ENCODE results near the gene PHF19. TPM values are rescaled to one million over a fixed set of nuclear protein-coding genes. Genes with fewer than 3 reads are reported as not detected.
A peak's percentile ranks its signal among the peaks of the same experiment; 100 is the strongest.

The PHF19 gene
- 132 and 144 TPM in 2 replicates for total RNA-seq

- intact Hi-C loops (cut with micrococcal nuclease) = loop anchor here (1.0 to 2.0 kb wide), 8 partner anchors 9 to 198 kb away; partner anchors contain the start of genes CNTRL and TRAF1
- H3K36me3 Mint-ChIP-seq (ENCODE audit: low read depth) = peaks cover 58% of the 10 kb centered on the region
- peak within 1 kb of the TSS; percentile 97 for H3K27ac Mint-ChIP-seq
- H3K4me3 Mint-ChIP-seq = peak within 1 kb of the TSS; percentile 97
- peak; percentile 86 for DNase-seq
- H3K27me3 Mint-ChIP-seq = no peaks in the 10 kb centered on the region
- H3K4me1 Mint-ChIP-seq = peaks cover 77% of the 10 kb centered on the region
- H3K9me3 Mint-ChIP-seq = no peaks in the 10 kb centered on the region
Observed at GRCh38 chr9:120876842-120877240, at the start of gene PHF19. Gene PHF19, minus strand, starts transcription at chr9:120877188. Its CDS starts 2,447 bp downstream, at chr9:120874741.

- no peaks in the 10 kb centered on the region for H3K9me3 Mint-ChIP-seq
- H3K36me3 Mint-ChIP-seq (ENCODE audit: low read depth) = peaks cover 47% of the 10 kb centered on the region
- DNase-seq = peak; percentile 82
- H3K27me3 Mint-ChIP-seq = no peaks in the 10 kb centered on the region
- peaks cover 76% of the 10 kb centered on the region for H3K4me1 Mint-ChIP-seq
- intact Hi-C loops (cut with micrococcal nuclease) = loop anchor here (1.0 to 2.0 kb wide), 8 partner anchors 16 to 274 kb away; partner anchors contain the start of genes CNTRL and RAB14
- peak within 1 kb of the TSS; percentile 96 for H3K27ac Mint-ChIP-seq
- H3K4me3 Mint-ChIP-seq = peak within 1 kb of the TSS; percentile 93
Observed at GRCh38 chr9:120926397-120926928, 49.5 kb upstream of the PHF19 start, which contains the start of gene TRAF1. Gene TRAF1, minus strand, starts transcription at chr9:120926796. Its CDS starts 721 bp downstream, at chr9:120926075.

- Mint-ChIP-seq H3K36me3 (ENCODE audit: low read depth) (peaks cover 53% of the 10 kb centered on the region), H3K4me1 (peaks cover 77% of the 10 kb centered on the region), H3K27me3 (no peaks in the 10 kb centered on the region), H3K27ac (peak overlapping the region; percentile 96), H3K4me3 (peak overlapping the region; percentile 93), H3K9me3 (no peaks in the 10 kb centered on the region)
- intact Hi-C loops (cut with micrococcal nuclease) = loop anchor here (1.0 to 2.0 kb wide), 10 partner anchors 9 to 275 kb away; partner anchors contain the start of genes CNTRL and RAB14
- peak; percentile 92 for DNase-seq
Observed at GRCh38 chr9:120925535-120926396, 48.8 kb upstream of the PHF19 start.

GRCh38 chr9:120924698-120925534 lies 47.9 kb upstream of the PHF19 start:
- Mint-ChIP-seq H3K36me3 (ENCODE audit: low read depth) (peaks cover 62% of the 10 kb centered on the region), H3K9me3 (no peaks in the 10 kb centered on the region), H3K27ac (peak overlapping the region; percentile 96), H3K4me3 (peak overlapping the region; percentile 93), H3K27me3 (no peaks in the 10 kb centered on the region), H3K4me1 (peaks cover 78% of the 10 kb centered on the region)
- peak; percentile 77 for DNase-seq
- intact Hi-C loops (cut with micrococcal nuclease) = loop anchor here (1.0 kb wide), 2 partner anchors 9 to 11 kb away; no protein-coding TSS in a partner anchor

- H3K36me3 Mint-ChIP-seq (ENCODE audit: low read depth) = peaks cover 73% of the 10 kb centered on the region
- H3K9me3 Mint-ChIP-seq = no peaks in the 10 kb centered on the region
- intact Hi-C loops (cut with micrococcal nuclease) = no loop called here
- peak overlapping the region; percentile 96 for H3K27ac Mint-ChIP-seq
- peak overlapping the region; percentile 93 for H3K4me3 Mint-ChIP-seq
- no peak for DNase-seq
- peaks cover 78% of the 10 kb centered on the region for H3K4me1 Mint-ChIP-seq
- no peaks in the 10 kb centered on the region for H3K27me3 Mint-ChIP-seq
Observed at GRCh38 chr9:120923620-120924328, 46.8 kb upstream of the PHF19 start.

- Mint-ChIP-seq H3K9me3 (no peaks in the 10 kb centered on the region), H3K36me3 (ENCODE audit: low read depth) (peaks cover 83% of the 10 kb centered on the region), H3K27me3 (no peaks in the 10 kb centered on the region), H3K4me1 (peaks cover 77% of the 10 kb centered on the region), H3K27ac (peak overlapping the region; percentile 96), H3K4me3 (peak overlapping the region; percentile 93)
- DNase-seq = no peak
- intact Hi-C loops (cut with micrococcal nuclease) = no loop called here
Observed at GRCh38 chr9:120922404-120923195, 45.6 kb upstream of the PHF19 start.

GRCh38 chr9:120921661-120922181 lies 44.7 kb upstream of the PHF19 start:
- H3K27me3 Mint-ChIP-seq = no peaks in the 10 kb centered on the region
- peaks cover 77% of the 10 kb centered on the region for H3K4me1 Mint-ChIP-seq
- peak overlapping the region; percentile 93 for H3K4me3 Mint-ChIP-seq
- no peak for DNase-seq
- H3K9me3 Mint-ChIP-seq = no peaks in the 10 kb centered on the region
- peaks cover 92% of the 10 kb centered on the region for H3K36me3 Mint-ChIP-seq (ENCODE audit: low read depth)
- intact Hi-C loops (cut with micrococcal nuclease) = loop anchor here (2.0 kb wide), 1 partner anchor 13 kb away; no protein-coding TSS in a partner anchor
- H3K27ac Mint-ChIP-seq = peak overlapping the region; percentile 96

- no peaks in the 10 kb centered on the region for H3K9me3 Mint-ChIP-seq
- peaks cover 95% of the 10 kb centered on the region for H3K36me3 Mint-ChIP-seq (ENCODE audit: low read depth)
- intact Hi-C loops (cut with micrococcal nuclease) = loop anchor here (2.0 kb wide), 1 partner anchor 14 kb away; no protein-coding TSS in a partner anchor
- peak overlapping the region; percentile 93 for H3K4me3 Mint-ChIP-seq
- H3K27me3 Mint-ChIP-seq = no peaks in the 10 kb centered on the region
- peak overlapping the region; percentile 96 for H3K27ac Mint-ChIP-seq
- H3K4me1 Mint-ChIP-seq = peaks cover 73% of the 10 kb centered on the region
- DNase-seq = no peak
Observed at GRCh38 chr9:120920806-120921178, 43.8 kb upstream of the PHF19 start.

- peaks cover 73% of the 10 kb centered on the region for H3K4me1 Mint-ChIP-seq
- no peaks in the 10 kb centered on the region for H3K27me3 Mint-ChIP-seq
- H3K27ac Mint-ChIP-seq = peak overlapping the region; percentile 96
- DNase-seq = no peak
- intact Hi-C loops (cut with micrococcal nuclease) = loop anchor here (2.0 kb wide), 1 partner anchor 15 kb away; no protein-coding TSS in a partner anchor
- no peaks in the 10 kb centered on the region for H3K9me3 Mint-ChIP-seq
- H3K36me3 Mint-ChIP-seq (ENCODE audit: low read depth) = peaks cover 94% of the 10 kb centered on the region
- H3K4me3 Mint-ChIP-seq = peak overlapping the region; percentile 93
Observed at GRCh38 chr9:120919843-120920805, 43.1 kb upstream of the PHF19 start.

GRCh38 chr9:120918931-120919842 lies 42.2 kb upstream of the PHF19 start:
- no peak for DNase-seq
- intact Hi-C loops (cut with micrococcal nuclease) = no loop called here
- Mint-ChIP-seq H3K4me3 (peak overlapping the region; percentile 93), H3K27ac (peak overlapping the region; percentile 96), H3K36me3 (ENCODE audit: low read depth) (peaks cover 94% of the 10 kb centered on the region), H3K27me3 (no peaks in the 10 kb centered on the region), H3K9me3 (no peaks in the 10 kb centered on the region), H3K4me1 (peaks cover 73% of the 10 kb centered on the region)
